Sciatic nerve (tissue), 2 donors: ENCODE results near the gene NOP9. TPM values are rescaled to one million over a fixed set of nuclear protein-coding genes. Genes with fewer than 3 reads are reported as not detected.

ENCODE experiments used
- ATAC-seq: fragments of 200-7000 bp; cut with Tn5 transposase; one replicate; pipeline ENCODE4 v1.9.1; 2020; ENCODE audit warnings: mild to moderate bottlenecking, moderate library complexity
- DNase-seq: peaks from one replicate; pipeline ENCODE4 v3.0.0-alpha.2; 2020; ENCODE audit warnings: low spot score
- intact Hi-C: fragments of 100-400 bp; cut with DNase I; formaldehyde crosslinking; loops from one replicate; pipeline ENCODE4 v1.14.2; 2022
- total RNA-seq: library from RNA; stranded (reverse); fragmentation: NEBNext Ultra II Directional; extraction: Animal tissue kit (Norgen Biotek cat#: 25700); gene quantifications from one replicate; pipeline ENCODE4 v1.2.1, GENCODE V29; 2021
- donor health status: DM: no; HTN: no; CAD: no.
- donor health status: DM: no; HTN: no; CAD: no.

NOP9 gene
- 21.4 TPM for total RNA-seq

GRCh38 chr14:24299255-24300191 is at the start of gene NOP9, which contains the start of gene DHRS1:
Gene NOP9 (plus strand): TSS chr14:24299850. CDS start chr14:24299955, 105 bp downstream.
Gene DHRS1 (minus strand): TSS chr14:24299780. CDS start chr14:24299106, 674 bp downstream.
- ATAC-seq: peak; percentile 96
- intact Hi-C loops: loop anchor here (5.0 kb wide), 1 partner anchor 57 kb away; the partner anchor contains the start of gene TINF2
- DNase-seq: peak; percentile 96

GRCh38 chr14:24250354-24250753 is 49.3 kb upstream of the NOP9 start:
- ATAC-seq (no peak), DNase-seq (no peak)
- intact Hi-C loops: no loop called here

GRCh38 chr14:24251880-24252288 is 47.8 kb upstream of the NOP9 start:
- intact Hi-C loops: no loop called here
- no peak for DNase-seq
- no peak for ATAC-seq

- ATAC-seq: no peak
- no peak for DNase-seq
- intact Hi-C loops: no loop called here
Measured at GRCh38 chr14:24252289-24253124, 47.1 kb upstream of the NOP9 start.

- ATAC-seq: no peak
- DNase-seq: no peak
- intact Hi-C loops: no loop called here
Measured at GRCh38 chr14:24253936-24254335, 45.7 kb upstream of the NOP9 start.

GRCh38 chr14:24254630-24255392 is 44.8 kb upstream of the NOP9 start:
- no peak for ATAC-seq
- DNase-seq: no peak
- intact Hi-C loops: no loop called here

- intact Hi-C loops: no loop called here
- peak; percentile 42 for DNase-seq
- no peak for ATAC-seq
Measured at GRCh38 chr14:24255438-24255837, 44.2 kb upstream of the NOP9 start.

GRCh38 chr14:24255931-24256711 is 43.5 kb upstream of the NOP9 start:
- intact Hi-C loops: no loop called here
- no peak for ATAC-seq

GRCh38 chr14:24256960-24257359 is 42.7 kb upstream of the NOP9 start:
- peak; percentile 42 for ATAC-seq
- intact Hi-C loops: no loop called here
- DNase-seq: peak; percentile 48

More at GRCh38 chr14:24255931-24256711, 43.5 kb upstream of the NOP9 start:
- peak; percentile 33 for DNase-seq

GRCh38 chr14:24258119-24258518 is 41.5 kb upstream of the NOP9 start:
- ATAC-seq: no peak
- intact Hi-C loops: no loop called here
- DNase-seq: no peak

GRCh38 chr14:24258548-24259265 is 40.9 kb upstream of the NOP9 start:
- intact Hi-C loops: no loop called here
- peak; percentile 8 for ATAC-seq
- DNase-seq: no peak

GRCh38 chr14:24259282-24260025 is 40.2 kb upstream of the NOP9 start:
- intact Hi-C loops: no loop called here
- ATAC-seq (peak; percentile 68), DNase-seq (no peak)

GRCh38 chr14:24260026-24260779 is 39.4 kb upstream of the NOP9 start:
- no peak for DNase-seq

GRCh38 chr14:24260780-24261157 is 38.9 kb upstream of the NOP9 start:
- DNase-seq (no peak), ATAC-seq (no peak)
- intact Hi-C loops: no loop called here

More at GRCh38 chr14:24260026-24260779, 39.4 kb upstream of the NOP9 start:
- intact Hi-C loops: no loop called here
- ATAC-seq: no peak

- DNase-seq (no peak), ATAC-seq (no peak)
Measured at GRCh38 chr14:24261256-24261968, 38.2 kb upstream of the NOP9 start.

GRCh38 chr14:24261969-24262327 is 37.7 kb upstream of the NOP9 start:
- intact Hi-C loops: no loop called here
- no peak for ATAC-seq
- no peak for DNase-seq

More at GRCh38 chr14:24261256-24261968, 38.2 kb upstream of the NOP9 start:
- intact Hi-C loops: no loop called here
